ENCODE measurements around the gene SCD.
"Not testable (repeated sequence)": the region's sequence is repeated elsewhere in the genome, so short reads cannot be mapped to it uniquely, and the experiment has no call there.

The SCD gene

GRCh38 chr10:100362570-100363496 lies 15.8 kb downstream of the SCD start:
- DNase-seq, result no peak

GRCh38 chr10:100364175-100364574 lies 17.1 kb downstream of the SCD start:
- no peak for DNase-seq

GRCh38 chr10:100364735-100365391 lies 17.8 kb downstream of the SCD start:
- peak; percentile 43 to 79 for DNase-seq

GRCh38 chr10:100368721-100369120 lies 21.7 kb downstream of the SCD start:
- no peak for DNase-seq

GRCh38 chr10:100370714-100371481 lies 23.9 kb downstream of the SCD start:
- DNase-seq, result peak; percentile 57 to 67

GRCh38 chr10:100371482-100372027 lies 24.5 kb downstream of the SCD start:
- DNase-seq, result no peak

- DNase-seq, result no peak
Measured at GRCh38 chr10:100372415-100373297, 25.6 kb downstream of the SCD start.

- peak; percentile 90 to 96 for DNase-seq
Measured at GRCh38 chr10:100373298-100374199, 26.5 kb downstream of the SCD start.

- DNase-seq, result no peak
Measured at GRCh38 chr10:100374200-100374655, 27.2 kb downstream of the SCD start.

- DNase-seq, result not testable (repeated sequence)
Measured at GRCh38 chr10:100374677-100375353, 27.8 kb downstream of the SCD start.

GRCh38 chr10:100376656-100377055 lies 29.6 kb downstream of the SCD start:
- DNase-seq, result not testable (repeated sequence)

- DNase-seq, result no peak
Measured at GRCh38 chr10:100377830-100378229, 30.8 kb downstream of the SCD start.

- no peak for DNase-seq
Measured at GRCh38 chr10:100380400-100380799, 33.4 kb downstream of the SCD start.

GRCh38 chr10:100382553-100382952 lies 35.5 kb downstream of the SCD start:
- no peak for DNase-seq

GRCh38 chr10:100383251-100383650 lies 36.2 kb downstream of the SCD start:
- DNase-seq, result no peak

GRCh38 chr10:100391163-100392002 lies 44.4 kb downstream of the SCD start:
- DNase-seq, result no peak

GRCh38 chr10:100392686-100393003 lies 45.6 kb downstream of the SCD start:
- no peak for DNase-seq

GRCh38 chr10:100395626-100396025 lies 48.6 kb downstream of the SCD start:
- DNase-seq, result no peak

GRCh38 chr10:100396605-100397004 lies 49.6 kb downstream of the SCD start:
- DNase-seq, result no peak

All from SW 1271 (cell line).